PC-9 (cell line): ENCODE measurements around the gene ANKK1. TPM values are rescaled to one million over a fixed set of nuclear protein-coding genes. Genes with fewer than 3 reads are reported as not detected.

Source experiments
- Bru-seq: library from RNA; stranded (reverse); fragments of 400-500 nt; gene quantifications from one replicate; lab custom pipeline; 2021; lab: Mats Ljungman, UMichigan
- BruChase-seq, 2 experiments: library from RNA; stranded (reverse); fragments of 400-500 nt; gene quantifications; one replicate each; lab custom pipeline; 2021; lab: Mats Ljungman, UMichigan
- BruUV-seq: library from RNA; stranded (reverse); fragments of 400-500 nt; replicated peaks from 2 replicates; lab custom pipeline; 2021; lab: Mats Ljungman, UMichigan
- CTCF ChIA-PET: fragments of 300-600 bp; sonication (Branson Sonifier 250); formaldehyde crosslinking; loops from one replicate; lab custom pipeline; 2022; ENCODE audit warnings: antibody characterized with exemption; lab: Charles Lee
- POLR2A ChIA-PET: fragments of 300-600 bp; sonication (Branson Sonifier 250); formaldehyde crosslinking; loops from one replicate; lab custom pipeline; 2022; ENCODE audit warnings: antibody characterized with exemption; ENCODE audit not compliant: unreplicated experiment; lab: Charles Lee
- DNase-seq, 2 experiments: peaks; one replicate each; pipeline versions ENCODE4 v3.0.0 to v3.0.0-alpha.2; 2015 to 2022; ENCODE audit warnings: mixed read lengths in 1 of 2
- H2AFZ ChIP-seq: fragments of 200-600 bp; sonication (generic); 2 replicates; pipeline ENCODE4 v1.8.1; 2017; ENCODE audit warnings: antibody characterized with exemption
- H3F3A ChIP-seq: fragments of 200-600 bp; sonication (generic); 2 replicates; pipeline ENCODE4 v1.8.1; 2017; ENCODE audit warnings: antibody characterized with exemption, mild to moderate bottlenecking, low read depth; ENCODE audit not compliant: insufficient read depth
- H3K27ac ChIP-seq: fragments of 200-600 bp; sonication (generic); 2 replicates; pipeline ENCODE4 v1.6.1; 2016; ENCODE audit warnings: mixed run types
- H3K27me3 ChIP-seq: fragments of 200-600 bp; sonication (generic); 2 replicates; pipeline ENCODE4 v1.6.1; 2016; ENCODE audit warnings: low read depth, mixed run types; ENCODE audit not compliant: insufficient read depth
- H3K36me3 ChIP-seq: fragments of 200-600 bp; sonication (generic); 2 replicates; pipeline ENCODE4 v1.6.1; 2016; ENCODE audit warnings: low read depth, mixed run types
- H3K4me1 ChIP-seq: fragments of 200-600 bp; sonication (generic); replicated peaks from 2 replicates; pipeline ENCODE4 v1.6.1; 2016; ENCODE audit warnings: mixed run types; ENCODE audit not compliant: insufficient read depth
- H3K4me2 ChIP-seq: fragments of 200-600 bp; sonication (generic); 2 replicates; pipeline ENCODE4 v1.6.1; 2017; ENCODE audit warnings: mixed run types
- H3K4me3 ChIP-seq: fragments of 200-600 bp; sonication (generic); 2 replicates; pipeline ENCODE4 v1.6.1; 2016; ENCODE audit warnings: mixed run types
- H3K79me2 ChIP-seq: fragments of 200-600 bp; sonication (generic); 2 replicates; pipeline ENCODE4 v1.6.1; 2017; ENCODE audit warnings: low read depth, mixed run types
- H3K9me2 ChIP-seq: fragments of 200-600 bp; sonication (generic); 2 replicates; pipeline ENCODE4 v1.8.1; 2017; ENCODE audit warnings: mild to moderate bottlenecking; ENCODE audit not compliant: insufficient read depth
- H3K9me3 ChIP-seq: fragments of 200-600 bp; sonication (generic); 2 replicates; pipeline ENCODE4 v1.8.1; 2016; ENCODE audit warnings: low read depth; ENCODE audit not compliant: insufficient read depth
- H4K20me1 ChIP-seq: fragments of 200-600 bp; sonication (generic); 2 replicates; pipeline ENCODE4 v1.8.1; 2017; ENCODE audit not compliant: insufficient read depth
- EZH2 ChIP-seq: fragments of 200-600 bp; sonication (generic); IDR thresholded peaks from 2 replicates; pipeline ENCODE4 v1.8.0; 2017; ENCODE audit warnings: antibody characterized with exemption, low read depth
- intact Hi-C: fragments of 100-400 bp; cut with micrococcal nuclease; formaldehyde crosslinking; loops from one replicate; pipeline ENCODE4 v1.10.0; 2022; ENCODE audit not compliant: unreplicated experiment
- long read RNA-seq: library from polyadenylated mRNA; stranded (forward); transcript quantifications from one replicate; pipeline ENCODE4 v2.0.0, GENCODE V29; 2022
- total RNA-seq: library from RNA; stranded (reverse); gene quantifications from 2 replicates; pipeline ENCODE4 v1.2.3, GENCODE V29; 2021
- TF ChIP-seq, protein P1 (sequence below): fragments of 200-600 bp; sonication (generic); conservative IDR thresholded peaks from 2 replicates; pipeline ENCODE4 v1.6.1; 2017; ENCODE audit warnings: mixed run types, antibody characterized with exemption, mild to moderate bottlenecking, moderate library complexity

Gene ANKK1, protein sequence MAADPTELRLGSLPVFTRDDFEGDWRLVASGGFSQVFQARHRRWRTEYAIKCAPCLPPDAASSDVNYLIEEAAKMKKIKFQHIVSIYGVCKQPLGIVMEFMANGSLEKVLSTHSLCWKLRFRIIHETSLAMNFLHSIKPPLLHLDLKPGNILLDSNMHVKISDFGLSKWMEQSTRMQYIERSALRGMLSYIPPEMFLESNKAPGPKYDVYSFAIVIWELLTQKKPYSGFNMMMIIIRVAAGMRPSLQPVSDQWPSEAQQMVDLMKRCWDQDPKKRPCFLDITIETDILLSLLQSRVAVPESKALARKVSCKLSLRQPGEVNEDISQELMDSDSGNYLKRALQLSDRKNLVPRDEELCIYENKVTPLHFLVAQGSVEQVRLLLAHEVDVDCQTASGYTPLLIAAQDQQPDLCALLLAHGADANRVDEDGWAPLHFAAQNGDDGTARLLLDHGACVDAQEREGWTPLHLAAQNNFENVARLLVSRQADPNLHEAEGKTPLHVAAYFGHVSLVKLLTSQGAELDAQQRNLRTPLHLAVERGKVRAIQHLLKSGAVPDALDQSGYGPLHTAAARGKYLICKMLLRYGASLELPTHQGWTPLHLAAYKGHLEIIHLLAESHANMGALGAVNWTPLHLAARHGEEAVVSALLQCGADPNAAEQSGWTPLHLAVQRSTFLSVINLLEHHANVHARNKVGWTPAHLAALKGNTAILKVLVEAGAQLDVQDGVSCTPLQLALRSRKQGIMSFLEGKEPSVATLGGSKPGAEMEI
- total RNA-seq (not detected in 2 replicates), Bru-seq, nascent RNA (percentile 7 among the genes with signal in this experiment), BruChase-seq, experiment 1, labeled RNA remaining after a 2-hour chase (percentile 12 among the genes with signal in this experiment), BruChase-seq, experiment 2, labeled RNA remaining after a 6-hour chase (percentile 10 among the genes with signal in this experiment)
- long read RNA-seq, result 0 reads

DNA sequence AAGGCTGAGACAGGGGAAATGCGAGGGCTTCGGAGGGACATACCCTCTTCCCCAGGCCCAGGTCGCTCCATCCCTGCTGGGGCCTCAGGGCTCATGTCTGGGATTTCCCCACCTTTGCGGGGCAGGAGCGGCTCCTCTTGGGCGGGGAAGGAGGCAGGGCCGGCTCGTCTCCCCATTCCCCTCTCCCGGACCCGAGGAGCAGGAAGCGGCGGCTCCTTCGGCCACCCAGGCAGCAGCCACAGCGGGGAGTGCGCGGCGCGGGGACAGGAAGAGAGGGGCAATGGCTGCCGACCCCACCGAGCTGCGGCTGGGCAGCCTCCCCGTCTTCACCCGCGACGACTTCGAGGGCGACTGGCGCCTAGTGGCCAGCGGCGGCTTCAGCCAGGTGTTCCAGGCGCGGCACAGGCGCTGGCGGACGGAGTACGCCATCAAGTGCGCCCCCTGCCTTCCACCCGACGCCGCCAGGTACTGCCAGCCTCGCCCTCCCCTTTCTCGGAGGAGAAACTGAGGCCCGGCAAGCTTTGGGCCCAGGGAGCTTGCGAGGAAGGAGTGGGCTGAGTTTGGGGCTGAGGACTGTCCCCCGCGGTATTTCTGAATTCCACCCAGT is at the start of gene ANKK1:
TSS of gene ANKK1 (plus strand) at position 175 of the 607 bp plus-strand sequence. CDS start at position 281, 106 bp downstream.
- BruUV-seq, result no TSS peak
- H4K20me1 ChIP-seq, result no peaks in the 10 kb centered on the region
- no peaks in the 10 kb centered on the region for H3K36me3 ChIP-seq
- TF ChIP-seq, protein P1, sequence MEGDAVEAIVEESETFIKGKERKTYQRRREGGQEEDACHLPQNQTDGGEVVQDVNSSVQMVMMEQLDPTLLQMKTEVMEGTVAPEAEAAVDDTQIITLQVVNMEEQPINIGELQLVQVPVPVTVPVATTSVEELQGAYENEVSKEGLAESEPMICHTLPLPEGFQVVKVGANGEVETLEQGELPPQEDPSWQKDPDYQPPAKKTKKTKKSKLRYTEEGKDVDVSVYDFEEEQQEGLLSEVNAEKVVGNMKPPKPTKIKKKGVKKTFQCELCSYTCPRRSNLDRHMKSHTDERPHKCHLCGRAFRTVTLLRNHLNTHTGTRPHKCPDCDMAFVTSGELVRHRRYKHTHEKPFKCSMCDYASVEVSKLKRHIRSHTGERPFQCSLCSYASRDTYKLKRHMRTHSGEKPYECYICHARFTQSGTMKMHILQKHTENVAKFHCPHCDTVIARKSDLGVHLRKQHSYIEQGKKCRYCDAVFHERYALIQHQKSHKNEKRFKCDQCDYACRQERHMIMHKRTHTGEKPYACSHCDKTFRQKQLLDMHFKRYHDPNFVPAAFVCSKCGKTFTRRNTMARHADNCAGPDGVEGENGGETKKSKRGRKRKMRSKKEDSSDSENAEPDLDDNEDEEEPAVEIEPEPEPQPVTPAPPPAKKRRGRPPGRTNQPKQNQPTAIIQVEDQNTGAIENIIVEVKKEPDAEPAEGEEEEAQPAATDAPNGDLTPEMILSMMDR, result no peak
- no peak for TF ChIP-seq EZH2
- peaks cover 19% of the 10 kb centered on the region for H3K4me1 ChIP-seq
- H3K27me3 ChIP-seq, result peaks cover 41% of the 10 kb centered on the region
- no peak within 1 kb of the TSS for H3K27ac ChIP-seq
- ChIA-PET CTCF (no interaction called here), POLR2A (no interaction called here)
- peaks cover 12% of the 10 kb centered on the region for H3F3A ChIP-seq
- no peak within 1 kb of the TSS for H3K4me3 ChIP-seq
- no peaks in the 10 kb centered on the region for H3K79me2 ChIP-seq
- intact Hi-C loops, result no loop called here
- no peaks in the 10 kb centered on the region for H3K9me2 ChIP-seq
- DNase-seq, result no peak
- no peak within 1 kb of the TSS for H3K4me2 ChIP-seq
- H3K9me3 ChIP-seq, result no peaks in the 10 kb centered on the region
- H2AFZ ChIP-seq, result no peak within 1 kb of the TSS

DNA sequence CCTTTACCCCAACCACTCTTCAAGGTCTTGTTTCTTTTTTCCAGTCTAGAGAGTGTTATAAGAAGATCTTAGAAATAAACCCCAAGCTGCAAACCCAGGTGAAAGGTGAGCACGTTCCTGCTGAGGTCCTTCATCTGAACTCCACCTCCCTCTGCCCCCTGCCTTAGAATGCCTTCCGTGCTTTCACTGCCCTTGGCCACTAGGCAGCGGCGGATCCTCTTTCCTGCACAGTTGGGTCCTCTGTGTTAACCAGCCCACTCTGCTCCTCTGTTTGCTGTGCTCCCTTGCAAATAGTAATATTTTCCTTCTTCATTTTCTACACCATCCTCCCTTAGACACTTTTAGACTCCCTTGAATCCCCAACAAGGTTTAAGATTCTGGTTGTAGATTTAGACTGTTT is 48.8 kb upstream of the ANKK1 start:
- H3K27ac ChIP-seq, result no peak overlapping the region
- ChIA-PET POLR2A (no interaction called here), CTCF (no interaction called here)
- no peak overlapping the region for H3K4me2 ChIP-seq
- no peaks in the 10 kb centered on the region for H3K79me2 ChIP-seq
- no peaks in the 10 kb centered on the region for H4K20me1 ChIP-seq
- H3K36me3 ChIP-seq, result no peaks in the 10 kb centered on the region; the same call in 1 of the 2 replicates
- no peaks in the 10 kb centered on the region for H3F3A ChIP-seq
- no peaks in the 10 kb centered on the region for H3K9me3 ChIP-seq
- no peaks in the 10 kb centered on the region for H3K9me2 ChIP-seq
- no peaks in the 10 kb centered on the region for H3K4me1 ChIP-seq
- TF ChIP-seq, protein P1, result no peak
- TF ChIP-seq EZH2, result no peak
- no peak overlapping the region for H2AFZ ChIP-seq
- DNase-seq, result no peak
- no TSS peak for BruUV-seq
- intact Hi-C loops, result no loop called here
- H3K27me3 ChIP-seq, result no peaks in the 10 kb centered on the region
- H3K4me3 ChIP-seq, result no peak overlapping the region
